ENCODE data around the gene HBQ1.

GRCh38 chr16:149024-149660, 31.1 kb upstream of the HBQ1 start:
- no peak for TF ChIP-seq CTCF (IDR thresholded peaks at IDR 0.05)
- TF ChIP-seq POLR2AphosphoS5 (IDR thresholded peaks at IDR 0.05) = no peak
- no peak for TF ChIP-seq POLR2A (IDR thresholded peaks at IDR 0.05)

Data from sigmoid colon (tissue), 4 donors.